IMR-90 (cell line): Measurements from ENCODE around the gene SPPL2B. TPM values are rescaled to one million over a fixed set of nuclear protein-coding genes. Genes with fewer than 3 reads are reported as not detected.

Source experiments
- ATAC-seq: fragments of 200-7000 bp; cut with Tn5 transposase; 2 replicates; pipeline ENCODE4 v1.9.1; 2020; ENCODE audit warnings: low read depth, mild to moderate bottlenecking, moderate library complexity
- BruUV-seq: library from RNA; stranded (reverse); fragments of 400-500 nt; replicated peaks from 2 replicates; lab custom pipeline; 2021; lab: Mats Ljungman, UMichigan
- CTCF ChIA-PET: fragments of 300-600 bp; formaldehyde crosslinking; extraction: SDS; loops from one replicate; lab custom pipeline; 2021; ENCODE audit warnings: antibody characterized with exemption; lab: Yijun Ruan, JAX
- POLR2A ChIA-PET: fragments of 300-600 bp; sonication (Branson Sonifier 250); formaldehyde crosslinking; loops from one replicate; lab custom pipeline; 2022; ENCODE audit warnings: antibody characterized with exemption; ENCODE audit not compliant: unreplicated experiment; lab: Charles Lee
- DNase-seq: peaks from one replicate; pipeline ENCODE4 v3.0.0; 2013
- H2AFZ ChIP-seq: replicated peaks from 2 replicates; pipeline ENCODE3; 2013; ENCODE audit warnings: low read length, mild to moderate bottlenecking; ENCODE audit not compliant: poor library complexity
- H2AK5ac ChIP-seq: 2 replicates; pipeline ENCODE4 v1.6.1; 2013; ENCODE audit warnings: low read depth, low read length, inconsistent platforms
- H2AK9ac ChIP-seq: replicated peaks from 2 replicates; pipeline ENCODE3; 2013; ENCODE audit warnings: mild to moderate bottlenecking, low read depth, low read length, moderate library complexity; ENCODE audit not compliant: poor library complexity
- H2BK120ac ChIP-seq: 2 replicates; pipeline ENCODE4 v1.6.1; 2013; ENCODE audit warnings: low read depth, low read length, inconsistent platforms
- H2BK15ac ChIP-seq: 3 replicates; pipeline ENCODE4 v1.6.1; 2013; ENCODE audit warnings: low read depth, low read length, inconsistent platforms
- H2BK20ac ChIP-seq: 2 replicates; pipeline ENCODE4 v1.6.1; 2013; ENCODE audit warnings: low read depth, mild to moderate bottlenecking, inconsistent platforms, low read length, moderate library complexity
- H2BK5ac ChIP-seq: 2 replicates; pipeline ENCODE4 v1.6.1; 2013; ENCODE audit warnings: mild to moderate bottlenecking, low read depth, low read length, inconsistent platforms; ENCODE audit not compliant: poor library complexity, severe bottlenecking
- H3K14ac ChIP-seq: replicated peaks from 2 replicates; pipeline ENCODE4 v1.6.1; 2013; ENCODE audit warnings: low read depth, low read length, inconsistent platforms
- H3K18ac ChIP-seq: 2 replicates; pipeline ENCODE4 v1.6.1; 2013; ENCODE audit warnings: low read depth, low read length, control low read depth
- H3K23ac ChIP-seq: 2 replicates; pipeline ENCODE4 v1.6.1; 2013; ENCODE audit warnings: low read depth, low read length, inconsistent platforms
- H3K27ac ChIP-seq: 2 replicates; pipeline ENCODE4 v1.5.1; 2013; ENCODE audit warnings: mild to moderate bottlenecking, control low read depth, low read length; ENCODE audit not compliant: insufficient read depth
- H3K27me3 ChIP-seq: 2 replicates; pipeline ENCODE4 v1.6.1; 2013; ENCODE audit warnings: low read length; ENCODE audit not compliant: control insufficient read depth, insufficient read depth
- H3K36me3 ChIP-seq: 2 replicates; pipeline ENCODE4 v1.6.1; 2013; ENCODE audit warnings: low read length, mixed read lengths; ENCODE audit not compliant: control insufficient read depth, insufficient read depth
- H3K4ac ChIP-seq: 2 replicates; pipeline ENCODE4 v1.6.1; 2013; ENCODE audit warnings: low read depth, low read length, inconsistent platforms
- H3K4me1 ChIP-seq: 2 replicates; pipeline ENCODE4 v1.6.1; 2013; ENCODE audit warnings: low read length, mixed read lengths; ENCODE audit not compliant: control insufficient read depth, insufficient read depth
- H3K4me2 ChIP-seq: 2 replicates; pipeline ENCODE4 v1.6.1; 2013; ENCODE audit warnings: low read depth, mild to moderate bottlenecking, control low read depth, low read length, moderate library complexity
- H3K4me3 ChIP-seq: 2 replicates; pipeline ENCODE4 v1.5.1; 2013; ENCODE audit warnings: low read depth, mild to moderate bottlenecking, control low read depth, low read length, moderate library complexity; ENCODE audit not compliant: insufficient read depth
- H3K56ac ChIP-seq: 2 replicates; pipeline ENCODE4 v1.6.1; 2013; ENCODE audit warnings: low read length, inconsistent platforms; ENCODE audit not compliant: insufficient read depth; ENCODE audit errors: extremely low read depth
- H3K79me1 ChIP-seq, 2 experiments: 2 replicates each; pipeline ENCODE4 v1.6.1; 2013; ENCODE audit warnings: low read length in 2 of 2, inconsistent platforms in 1 of 2, low read depth in 1 of 2
- H3K9ac ChIP-seq: 2 replicates; pipeline ENCODE4 v1.6.1; 2013; ENCODE audit warnings: low read depth, low read length, control low read depth
- H3K9me1 ChIP-seq: 2 replicates; pipeline ENCODE4 v1.6.1; 2013; ENCODE audit warnings: low read length, inconsistent platforms; ENCODE audit not compliant: insufficient read depth
- H3K9me3 ChIP-seq: 2 replicates; pipeline ENCODE4 v1.6.1; 2013; ENCODE audit warnings: low read length; ENCODE audit not compliant: control insufficient read depth, insufficient read depth
- H4K20me1 ChIP-seq: 2 replicates; pipeline ENCODE4 v1.6.1; 2013; ENCODE audit warnings: low read length, inconsistent platforms; ENCODE audit not compliant: insufficient read depth
- H4K5ac ChIP-seq: 2 replicates; pipeline ENCODE4 v1.6.1; 2013; ENCODE audit warnings: mild to moderate bottlenecking, low read depth, low read length, control low read depth
- H4K8ac ChIP-seq, 2 experiments: 2 replicates each; pipeline ENCODE4 v1.6.1; 2013; ENCODE audit warnings: low read depth in 2 of 2, low read length in 2 of 2, control low read depth in 1 of 2, inconsistent platforms in 1 of 2
- H4K91ac ChIP-seq: 2 replicates; pipeline ENCODE4 v1.6.1; 2013; ENCODE audit warnings: low read depth, low read length, inconsistent platforms; ENCODE audit not compliant: insufficient read depth
- ELK1 ChIP-seq: fragments of 150-350 bp; IDR thresholded peaks from 2 replicates; pipeline ENCODE4 v1.6.1; 2016; ENCODE audit warnings: low read depth, mild to moderate bottlenecking, low read length, moderate library complexity, borderline replicate concordance
- FOS ChIP-seq: fragments of 150-350 bp; IDR thresholded peaks from 2 replicates; pipeline ENCODE4 v1.6.1; 2016; ENCODE audit warnings: low read depth, low read length
- POLR2A ChIP-seq: IDR thresholded peaks from 2 replicates; pipeline ENCODE4 v1.6.1; 2012; ENCODE audit warnings: mild to moderate bottlenecking, low read depth, low read length
- WGBS, 2 experiments: methylation state at CpG; one replicate each; pipeline versions ENCODE4 v1.1.5 to v1.1.7; 2013; ENCODE audit warnings: missing lambda C conversion rate in 2 of 2; ENCODE audit not compliant: insufficient read length in 1 of 2; ENCODE audit errors: extremely low coverage in 2 of 2; 5-methylcytosine and 5-hydroxymethylcytosine counted together
- dilution Hi-C: fragments of 300-500 bp; cut with HindIII; formaldehyde crosslinking; loops from one replicate; pipeline ENCODE4 v1.14.3; 2018; ENCODE audit warnings: low sequenced_read_pairs; ENCODE audit not compliant: unreplicated experiment
- in situ Hi-C: fragments of 300-500 bp; cut with MboI; formaldehyde crosslinking; loops from 3 replicates; pipeline ENCODE4 v1.14.3; 2019; ENCODE audit warnings: low sequenced_read_pairs, inconsistent platforms, mixed read lengths
- intact Hi-C: fragments of 100-400 bp; cut with micrococcal nuclease; formaldehyde crosslinking; loops from 2 replicates; pipeline ENCODE4 v1.10.0; 2022
- polyA plus RNA-seq, 3 experiments: library from polyadenylated mRNA; depleted of rRNA; stranded (reverse); fragments of >200 nt; gene quantifications; 2 replicates each; pipeline ENCODE4 v1.2.3, GENCODE V29; 2012; ENCODE audit warnings: low replicate concordance in 1 of 3
- total RNA-seq: library from RNA; depleted of rRNA; stranded (reverse); fragments of >200 nt; gene quantifications from 2 replicates; pipeline ENCODE4 v1.2.3, GENCODE V29; 2012

SPPL2B gene
- total and polyA plus RNA-seq, 2 of the 4 experiments (the other 2 are of a cell fraction): 3.4 to 45.7 TPM

DNA sequence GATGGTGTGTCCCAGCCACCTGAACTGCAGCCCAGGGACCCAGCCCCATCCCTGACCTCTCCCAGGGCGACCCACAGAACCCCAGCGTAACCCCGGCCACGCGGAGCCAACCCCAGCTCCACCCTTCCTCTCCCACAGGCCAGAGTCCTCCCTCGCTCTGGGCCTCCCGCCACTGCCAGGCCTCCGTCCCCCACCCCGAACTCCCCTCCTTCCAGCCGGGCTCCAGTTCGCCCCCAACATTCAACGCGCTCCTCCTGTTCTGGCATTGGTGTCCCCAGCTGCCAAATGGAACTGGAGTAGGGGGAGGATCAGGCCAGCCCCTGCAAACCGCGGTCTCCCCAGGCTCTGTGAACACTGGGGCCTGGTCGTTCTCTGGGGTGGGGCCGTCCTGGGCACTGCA, 28.0 kb upstream of the SPPL2B start:
- no TSS peak for BruUV-seq
- DNase-seq: no peak
- H2BK120ac ChIP-seq: no peak overlapping the region
- in situ Hi-C loops (no loop called here), intact Hi-C loops (no loop called here), dilution Hi-C loops (no loop called here)
- no peak overlapping the region for H3K27ac ChIP-seq
- H3K4me2 ChIP-seq: no peak overlapping the region
- ChIA-PET POLR2A (no interaction called here), CTCF (no interaction called here)
- no peak overlapping the region for H2BK15ac ChIP-seq
- no peak overlapping the region for H4K8ac ChIP-seq
- no peaks in the 10 kb centered on the region for H3K79me1 ChIP-seq
- H4K5ac ChIP-seq: no peak overlapping the region
- no peak overlapping the region for H3K23ac ChIP-seq
- no peak overlapping the region for H3K14ac ChIP-seq
- H4K20me1 ChIP-seq: no peaks in the 10 kb centered on the region
- peaks cover 23% of the 10 kb centered on the region; the same call in 1 of the 2 replicates for H3K27me3 ChIP-seq
- no peak for TF ChIP-seq POLR2A
- no peak for TF ChIP-seq ELK1
- no peak for TF ChIP-seq FOS
- H3K4ac ChIP-seq: no peak overlapping the region
- H3K9me1 ChIP-seq: no peaks in the 10 kb centered on the region
- no peak overlapping the region for H3K56ac ChIP-seq
- no peaks in the 10 kb centered on the region; the same call in 1 of the 2 replicates for H3K9me3 ChIP-seq
- WGBS, 2 experiments: 100% methylated on average over 3 of the region's 17 CpGs; no CpG with 5 or more reads in 1 of the 2 experiments
- H3K36me3 ChIP-seq: no peaks in the 10 kb centered on the region
- no peak overlapping the region for H4K91ac ChIP-seq
- no peak overlapping the region for H2AK9ac ChIP-seq
- no peak overlapping the region for H3K18ac ChIP-seq
- no peak for ATAC-seq
- no peak overlapping the region for H2BK5ac ChIP-seq
- H2AK5ac ChIP-seq: no peak overlapping the region
- H2BK20ac ChIP-seq: no peak overlapping the region
- no peak overlapping the region for H2AFZ ChIP-seq
- H3K9ac ChIP-seq: no peak overlapping the region
- H3K4me3 ChIP-seq: no peak overlapping the region
- H3K4me1 ChIP-seq: peaks cover 2% of the 10 kb centered on the region; the same call in 1 of the 2 replicates
